Bronchial epithelial cell (primary cell): ENCODE data around the gene MTF2. TPM values are rescaled to one million over a fixed set of nuclear protein-coding genes. Genes with fewer than 3 reads are reported as not detected.

Experiments used
- DNase-seq: peaks from one replicate; pipeline ENCODE4 v3.0.0-alpha.2; 2010; ENCODE audit warnings: low read depth
- FAIRE-seq: peaks from 2 replicates; lab custom pipeline; 2011; peaks lifted over from hg19 to GRCh38; lab: Jason Lieb, UNC
- H3K27me3 ChIP-seq: 2 replicates; pipeline ENCODE4 v1.5.1; 2011; ENCODE audit warnings: low read length; ENCODE audit not compliant: control insufficient read depth, insufficient read depth
- H3K36me3 ChIP-seq: 2 replicates; pipeline ENCODE4 v1.5.1; 2011; ENCODE audit warnings: low read length; ENCODE audit not compliant: control insufficient read depth, insufficient read depth
- H3K4me3 ChIP-seq: 2 replicates; pipeline ENCODE4 v1.5.1; 2011; ENCODE audit warnings: mild to moderate bottlenecking, low read depth, low read length, control low read depth
- CTCF ChIP-seq: IDR thresholded peaks from 2 replicates; pipeline ENCODE4 v1.5.1; 2011; ENCODE audit warnings: mild to moderate bottlenecking, moderate library complexity, low read length, control low read depth, inconsistent platforms; ENCODE audit not compliant: insufficient read depth, severe bottlenecking
- total RNA-seq: library from RNA; depleted of rRNA; stranded (reverse); fragments of >200 nt; gene quantifications from 2 replicates; pipeline ENCODE4 v1.2.1, GENCODE V29; 2014

MTF2 gene
- total RNA-seq, 1 donor from 2014 or later = 20.3 TPM

- DNase-seq (no peak), FAIRE-seq (no peak)
- Histone ChIP-seq H3K36me3 (no peaks in the 10 kb centered on the region), H3K27me3 (no peaks in the 10 kb centered on the region), H3K4me3 (no peak overlapping the region)
- TF ChIP-seq CTCF = no peak
These were observed 44.7 kb upstream of the MTF2 start for GRCh38 chr1:93034397-93034796.

- FAIRE-seq (peak; percentile 7), DNase-seq (no peak)
- Histone ChIP-seq H3K4me3 (no peak overlapping the region), H3K27me3 (no peaks in the 10 kb centered on the region), H3K36me3 (no peaks in the 10 kb centered on the region)
- TF ChIP-seq CTCF = no peak
These were observed 42.4 kb upstream of the MTF2 start for GRCh38 chr1:93036672-93037071.

GRCh38 chr1:93042187-93043056 is 36.7 kb upstream of the MTF2 start:
- DNase-seq = no peak
- no peak overlapping the region for H3K4me3 ChIP-seq
- no peak for FAIRE-seq
- no peaks in the 10 kb centered on the region for H3K27me3 ChIP-seq
- no peak for TF ChIP-seq CTCF
- no peaks in the 10 kb centered on the region for H3K36me3 ChIP-seq

GRCh38 chr1:93043057-93043557 is 36.0 kb upstream of the MTF2 start:
- TF ChIP-seq CTCF = no peak
- Histone ChIP-seq H3K36me3 (no peaks in the 10 kb centered on the region), H3K4me3 (no peak overlapping the region), H3K27me3 (no peaks in the 10 kb centered on the region)
- no peak for DNase-seq
- FAIRE-seq = no peak

- no peak for TF ChIP-seq CTCF
- FAIRE-seq = no peak
- no peaks in the 10 kb centered on the region for H3K36me3 ChIP-seq
- H3K27me3 ChIP-seq = no peaks in the 10 kb centered on the region
- H3K4me3 ChIP-seq = no peak overlapping the region
- no peak for DNase-seq
These were observed 31.5 kb upstream of the MTF2 start for GRCh38 chr1:93047618-93048017.
